ENCODE data around the gene PROK2.

The PROK2 gene

DNA sequence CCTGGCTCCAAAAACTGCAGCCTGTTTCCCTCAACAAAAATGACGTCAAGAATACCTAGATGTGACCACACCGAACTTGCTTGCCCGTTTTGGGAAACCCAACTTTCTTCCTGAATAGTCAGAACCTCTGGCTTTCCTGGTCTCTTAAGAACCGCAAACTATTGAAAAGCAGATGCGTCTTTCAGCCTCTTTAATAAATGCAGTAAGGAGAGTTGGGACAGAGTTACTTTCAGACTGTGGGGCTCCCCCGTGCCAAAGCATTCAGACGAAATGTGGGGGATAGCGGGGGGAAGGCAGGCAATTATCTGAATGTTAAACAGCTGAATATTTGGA lies 1.2 kb upstream of the PROK2 start:
- DNase-seq = no peak

GRCh38 chr3:71785532-71786216 lies 726 bp upstream of the PROK2 start:
- no peak for DNase-seq

DNA sequence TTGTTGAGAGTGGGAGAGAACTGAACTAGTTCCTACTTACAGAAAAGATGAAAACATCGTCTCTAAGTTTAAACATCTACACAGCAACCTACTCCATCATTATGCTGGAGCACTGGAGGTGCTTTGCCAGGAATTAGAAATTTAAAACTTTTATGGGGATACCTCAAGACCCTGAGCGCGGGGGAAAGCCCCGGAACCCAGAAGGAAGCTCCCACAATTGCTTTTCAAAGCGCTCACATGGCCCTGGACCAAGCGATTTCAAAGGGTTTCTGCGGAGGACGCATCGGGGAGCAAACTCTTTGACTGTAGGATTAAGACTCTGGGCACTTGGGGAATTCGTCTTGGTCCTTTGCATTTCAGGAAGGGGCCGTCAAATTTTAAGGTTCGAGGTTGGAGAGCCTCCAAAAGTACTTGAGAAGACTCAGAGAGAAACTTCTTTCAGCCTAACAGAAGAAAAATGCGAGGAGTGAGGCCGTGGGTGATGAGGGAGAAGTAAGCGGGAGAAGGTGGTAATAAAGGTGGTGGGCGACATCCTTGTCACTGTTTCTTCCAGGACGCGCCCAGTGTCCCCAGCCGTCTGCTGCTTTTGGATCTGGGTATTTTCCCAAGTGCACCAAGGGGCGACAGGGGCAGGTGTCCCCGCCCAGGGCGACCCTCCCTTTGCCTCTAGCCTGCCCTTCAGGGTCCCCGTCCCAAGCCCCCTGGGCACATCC lies 591 bp downstream of the PROK2 start:
- DNase-seq = no peak

DNA sequence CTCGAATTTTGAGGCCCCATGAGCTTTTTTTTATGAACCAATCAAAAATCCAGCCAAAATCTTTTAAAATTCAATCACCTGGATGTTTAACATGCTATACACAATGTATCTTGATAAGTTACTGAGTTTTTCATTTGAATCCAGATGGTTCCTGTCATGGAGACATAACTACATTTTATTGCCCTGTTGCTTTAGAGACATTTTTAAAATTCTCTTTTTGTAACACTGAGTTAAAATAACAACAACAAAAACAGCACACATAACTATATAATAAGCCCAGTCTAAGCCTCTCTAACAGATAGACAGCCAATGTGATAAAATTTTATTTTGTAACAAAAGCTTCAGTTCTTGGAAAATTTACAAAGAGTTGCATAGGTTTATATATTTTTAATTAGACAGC lies 1.8 kb downstream of the PROK2 start:
- no peak for DNase-seq

DNA sequence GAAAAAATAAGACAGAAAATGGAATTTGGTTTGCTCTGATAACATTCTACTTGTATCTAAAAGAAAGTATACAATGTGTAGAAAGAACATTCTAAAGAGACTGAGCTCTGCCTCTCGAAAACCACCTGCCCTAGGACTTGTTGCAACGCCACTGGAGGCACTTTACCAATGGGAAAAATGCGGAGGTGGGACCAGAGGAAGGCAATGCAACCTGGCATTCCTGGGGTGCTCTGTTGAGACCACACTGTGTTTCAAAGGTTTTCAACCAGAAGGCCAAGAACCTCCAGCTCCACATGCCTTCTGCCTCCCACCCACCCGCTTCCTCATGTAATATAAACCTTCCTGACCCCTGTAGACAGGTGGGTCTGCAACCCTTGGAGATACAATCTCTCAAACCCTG lies 4.5 kb downstream of the PROK2 start:
- DNase-seq = no peak

DNA sequence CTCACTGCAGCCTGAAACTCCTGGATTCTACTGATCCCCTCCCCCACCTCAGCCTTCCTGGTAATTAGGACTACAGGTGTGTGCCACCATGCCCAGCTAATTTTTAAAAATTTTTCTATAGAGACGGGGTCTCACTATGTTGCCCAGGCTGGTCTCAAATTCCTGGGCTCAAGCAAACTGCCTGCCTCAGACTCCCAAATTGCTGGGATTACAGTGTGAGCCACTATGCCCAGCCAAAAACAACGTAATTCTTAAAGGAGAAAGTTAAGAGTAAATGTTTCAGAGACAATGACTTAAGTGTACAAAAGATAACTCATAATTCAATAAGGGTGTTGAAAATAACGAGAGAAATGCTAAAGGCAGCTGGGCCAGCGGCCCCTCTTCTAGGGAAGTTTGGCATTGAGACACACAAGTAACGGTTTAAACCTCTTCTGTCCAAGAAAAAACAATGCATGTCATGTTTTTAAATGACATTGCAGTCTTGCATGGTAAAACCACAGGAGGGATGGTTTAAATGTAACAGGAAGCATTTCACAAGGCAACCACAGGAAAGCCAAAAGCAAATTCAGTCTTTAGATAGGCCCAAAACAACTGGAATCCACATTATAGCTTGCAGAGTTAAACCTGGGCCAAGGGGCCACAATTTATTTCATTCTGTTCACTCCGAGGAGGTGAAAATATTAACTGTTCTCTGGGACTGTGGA lies 5.1 kb downstream of the PROK2 start:
- no peak for DNase-seq

- no peak for DNase-seq
These were observed 6.6 kb downstream of the PROK2 start for GRCh38 chr3:71778353-71778752.

DNA sequence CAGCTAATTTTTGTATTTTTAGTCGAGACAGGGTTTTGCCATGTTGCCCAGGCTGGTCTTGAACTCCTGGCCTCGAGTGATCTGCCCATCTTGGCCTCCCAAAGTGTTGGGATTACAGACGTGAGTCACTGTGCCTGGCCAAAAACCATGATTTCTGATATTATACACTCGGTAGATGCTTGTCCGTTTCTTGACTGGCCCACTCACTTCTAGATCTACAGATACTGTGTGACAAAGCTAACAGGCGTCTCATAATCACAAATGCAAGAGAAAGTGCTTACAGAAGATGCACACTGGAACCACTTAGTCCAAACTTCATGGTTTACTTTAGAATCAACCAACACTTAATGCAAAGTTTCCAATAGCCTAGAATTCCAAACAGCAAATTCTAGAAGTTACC lies 8.4 kb downstream of the PROK2 start:
- no peak for DNase-seq

DNA sequence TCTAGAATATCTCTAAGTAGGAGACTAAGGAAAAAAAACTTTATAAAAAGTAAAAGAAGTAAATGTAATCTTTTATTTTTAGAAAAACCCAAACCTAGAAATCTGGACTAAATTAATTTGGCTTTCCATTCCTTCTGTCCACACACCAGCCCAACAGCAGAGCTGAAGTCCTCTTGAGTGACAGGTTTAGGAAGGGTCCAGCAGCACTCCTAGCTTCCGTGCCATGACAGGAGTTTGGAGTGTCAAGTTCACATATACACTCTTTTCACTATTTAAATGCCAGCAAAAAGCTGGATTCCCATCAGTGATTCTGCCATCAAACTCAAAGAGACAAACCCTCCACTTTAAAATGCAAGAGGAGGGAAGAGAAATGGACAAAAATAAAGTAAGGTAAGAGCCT lies 13.1 kb downstream of the PROK2 start:
- no peak for DNase-seq

DNA sequence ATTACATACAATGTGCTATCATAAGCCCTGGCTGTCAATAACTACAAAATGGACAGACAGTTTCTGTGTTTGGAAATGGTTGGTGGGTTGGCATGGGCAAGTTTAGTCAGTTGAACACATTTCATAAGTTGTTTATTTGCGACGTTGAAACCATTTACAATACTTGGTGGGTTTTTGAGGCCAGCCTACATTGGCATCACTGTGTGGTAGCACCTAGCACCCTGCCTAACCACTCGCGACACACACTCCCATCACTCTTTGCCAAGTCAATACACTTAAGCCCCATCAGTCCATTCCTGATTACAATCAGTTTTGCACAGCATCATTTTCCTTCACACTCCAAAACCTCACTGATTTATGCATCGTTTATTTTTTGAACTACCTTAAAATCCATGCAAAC lies 13.8 kb downstream of the PROK2 start:
- DNase-seq = no peak

DNA sequence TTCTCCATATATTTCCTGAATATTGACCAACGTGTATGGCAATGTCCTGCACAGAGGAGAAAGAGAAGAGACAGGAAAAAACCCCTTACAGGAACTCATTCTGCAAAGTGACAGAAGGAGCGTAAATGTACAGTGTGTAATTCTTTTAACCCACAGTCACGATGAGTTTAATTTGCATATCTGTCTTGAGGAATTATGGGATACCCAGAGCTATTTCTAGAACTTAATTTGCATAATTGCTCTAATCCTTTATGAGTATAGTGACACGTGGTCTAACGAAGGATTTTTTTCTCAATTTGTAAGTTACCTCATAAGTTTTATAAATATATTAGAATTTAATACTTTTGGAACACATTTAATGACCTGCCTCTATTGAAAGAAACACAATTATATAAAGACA lies 21.5 kb downstream of the PROK2 start:
- DNase-seq = no peak

GRCh38 chr3:71760140-71760539 lies 24.8 kb downstream of the PROK2 start:
- DNase-seq = no peak

- DNase-seq = no peak
These were observed 25.5 kb downstream of the PROK2 start for GRCh38 chr3:71759401-71759800.

DNA sequence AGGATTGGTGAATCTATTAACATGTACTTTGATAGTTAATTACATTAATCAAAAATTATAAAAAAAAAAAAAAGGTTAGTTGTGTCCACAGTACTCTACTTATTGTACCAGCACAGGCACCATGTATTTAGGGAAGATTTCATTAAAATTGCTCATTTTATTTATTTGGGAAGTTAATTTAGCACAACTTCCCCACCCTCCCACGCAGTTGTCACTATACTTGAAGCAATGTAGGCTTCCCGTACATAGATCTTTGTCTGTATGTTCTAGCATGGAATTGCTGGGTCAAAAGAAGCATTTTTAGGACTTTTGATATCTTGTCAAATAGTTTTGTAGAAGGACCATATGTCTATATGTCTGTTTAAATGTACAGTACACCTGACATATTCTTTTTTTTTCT lies 26.9 kb downstream of the PROK2 start:
- DNase-seq = no peak

GRCh38 chr3:71754610-71755253 lies 30.2 kb downstream of the PROK2 start:
- DNase-seq = no peak

DNA sequence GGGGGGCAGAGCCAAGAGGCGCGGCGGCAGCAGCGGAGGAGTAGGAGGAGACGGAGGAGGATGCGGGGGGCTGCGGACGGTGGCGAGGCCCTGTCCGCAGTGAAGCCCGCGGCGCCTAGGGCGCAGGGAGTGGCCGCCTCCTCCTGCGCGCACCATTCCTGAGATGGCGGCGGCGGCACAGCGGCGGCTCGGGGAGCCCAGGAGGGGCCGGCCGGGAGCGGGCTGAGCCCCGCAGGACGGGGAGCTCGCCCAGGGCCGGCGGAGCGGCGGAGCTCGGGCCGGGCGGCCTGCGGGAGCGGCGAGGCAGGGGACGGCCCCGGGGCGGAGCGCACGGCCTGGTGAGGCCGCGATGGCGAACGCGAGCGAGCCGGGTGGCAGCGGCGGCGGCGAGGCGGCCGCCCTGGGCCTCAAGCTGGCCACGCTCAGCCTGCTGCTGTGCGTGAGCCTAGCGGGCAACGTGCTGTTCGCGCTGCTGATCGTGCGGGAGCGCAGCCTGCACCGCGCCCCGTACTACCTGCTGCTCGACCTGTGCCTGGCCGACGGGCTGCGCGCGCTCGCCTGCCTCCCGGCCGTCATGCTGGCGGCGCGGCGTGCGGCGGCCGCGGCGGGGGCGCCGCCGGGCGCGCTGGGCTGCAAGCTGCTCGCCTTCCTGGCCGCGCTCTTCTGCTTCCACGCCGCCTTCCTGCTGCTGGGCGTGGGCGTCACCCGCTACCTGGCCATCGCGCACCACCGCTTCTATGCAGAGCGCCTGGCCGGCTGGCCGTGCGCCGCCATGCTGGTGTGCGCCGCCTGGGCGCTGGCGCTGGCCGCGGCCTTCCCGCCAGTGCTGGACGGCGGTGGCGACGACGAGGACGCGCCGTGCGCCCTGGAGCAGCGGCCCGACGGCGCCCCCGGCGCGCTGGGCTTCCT lies 31.0 kb downstream of the PROK2 start, which contains the start of gene GPR27:
Gene GPR27 (plus strand): TSS at position 155 of the 909 bp plus-strand sequence. CDS start 195 bp downstream, at position 350.
- no peak for DNase-seq

DNA sequence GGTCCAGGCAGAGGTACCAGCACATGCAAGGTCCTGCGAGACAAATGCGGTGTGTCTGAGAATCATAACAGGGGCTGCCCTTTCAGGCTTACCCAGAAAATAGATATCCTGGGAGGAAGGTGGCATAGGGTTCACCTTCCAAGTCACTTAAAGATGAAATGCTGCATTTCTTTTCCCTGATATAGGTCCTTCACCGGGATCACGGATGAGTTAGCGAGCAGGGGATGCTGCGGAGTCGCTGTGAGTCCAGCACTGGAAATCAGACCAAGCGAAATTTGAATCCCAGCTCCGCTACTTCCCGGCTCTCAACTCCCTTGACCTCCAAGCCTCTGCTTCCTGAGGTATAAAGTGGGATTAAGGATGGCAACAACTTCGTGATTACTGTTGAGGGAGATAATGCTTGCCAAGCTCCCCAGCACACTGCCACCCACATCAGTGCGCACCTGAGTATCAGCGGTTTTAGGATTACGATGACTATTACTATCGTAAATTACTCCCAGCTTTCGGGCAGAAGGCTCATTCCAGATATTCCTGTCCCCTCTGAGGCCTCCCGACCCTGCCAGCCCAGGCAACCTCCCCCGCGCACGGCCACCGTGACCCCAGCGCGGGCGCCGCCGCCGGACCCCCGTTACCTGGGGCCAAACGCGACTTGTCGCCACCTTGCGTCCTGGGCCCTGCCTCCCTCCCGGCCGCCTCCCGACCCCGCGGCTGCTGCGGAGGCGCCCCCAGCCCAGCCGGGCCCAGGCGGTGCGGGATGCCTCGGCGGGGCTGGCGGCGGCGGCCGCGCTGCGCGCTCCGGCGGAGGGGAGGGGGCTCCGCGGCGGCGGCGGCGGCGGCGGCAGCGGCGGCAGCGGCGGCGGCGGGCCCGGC lies 31.9 kb downstream of the PROK2 start:
- DNase-seq = no peak

- no peak for DNase-seq
These were observed 33.3 kb downstream of the PROK2 start for GRCh38 chr3:71751602-71752001.

GRCh38 chr3:71744738-71745137 lies 40.2 kb downstream of the PROK2 start:
- no peak for DNase-seq

DNA sequence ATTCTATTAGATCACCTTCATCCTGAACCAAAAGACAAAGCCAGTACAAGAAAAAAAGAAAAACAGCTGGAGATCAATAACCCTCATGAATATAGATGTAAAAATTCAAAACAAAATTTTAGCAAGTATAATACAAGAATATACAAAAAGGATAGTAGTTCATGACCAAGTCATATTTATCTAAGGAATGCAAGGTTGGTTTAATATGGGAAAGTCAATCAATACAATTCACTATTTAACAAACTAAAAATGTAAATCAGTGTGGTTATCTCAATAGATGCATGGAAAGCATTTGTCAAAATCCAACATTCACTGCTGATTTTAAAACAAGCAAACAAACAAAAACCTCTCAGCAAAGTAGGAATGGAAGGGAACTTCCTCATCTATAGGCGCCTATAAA lies 42.3 kb downstream of the PROK2 start:
- no peak for DNase-seq

- DNase-seq = no peak
These were observed 50.1 kb downstream of the PROK2 start for GRCh38 chr3:71734881-71735280.

DNA sequence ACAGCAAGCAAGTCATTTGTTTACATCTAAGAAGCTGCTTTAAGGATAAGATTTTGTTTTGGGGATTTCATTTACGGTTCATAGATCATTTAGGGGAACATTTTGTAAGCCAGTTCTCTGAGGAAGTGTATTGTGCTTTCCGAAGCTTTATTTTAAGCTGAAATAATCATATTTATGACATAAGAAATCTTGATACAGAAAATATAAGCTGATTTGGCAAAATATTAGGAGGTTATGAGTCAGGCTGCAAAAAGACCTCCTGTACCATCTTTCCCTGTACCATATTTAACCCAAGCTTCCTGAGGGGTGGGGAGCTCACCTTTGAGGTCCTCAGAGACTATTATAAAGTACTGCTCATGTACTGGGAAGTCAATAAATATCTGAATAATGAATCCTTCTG lies 51.6 kb downstream of the PROK2 start:
- DNase-seq = no peak
